ENCODE data around the gene AURKB. TPM values are rescaled to one million over a fixed set of nuclear protein-coding genes. Genes with fewer than 3 reads are reported as not detected.

Gene AURKB
- total and polyA plus RNA-seq, 2 of the 4 experiments (the other 2 are of a cell fraction) = 45.9 to 62.0 TPM

DNA sequence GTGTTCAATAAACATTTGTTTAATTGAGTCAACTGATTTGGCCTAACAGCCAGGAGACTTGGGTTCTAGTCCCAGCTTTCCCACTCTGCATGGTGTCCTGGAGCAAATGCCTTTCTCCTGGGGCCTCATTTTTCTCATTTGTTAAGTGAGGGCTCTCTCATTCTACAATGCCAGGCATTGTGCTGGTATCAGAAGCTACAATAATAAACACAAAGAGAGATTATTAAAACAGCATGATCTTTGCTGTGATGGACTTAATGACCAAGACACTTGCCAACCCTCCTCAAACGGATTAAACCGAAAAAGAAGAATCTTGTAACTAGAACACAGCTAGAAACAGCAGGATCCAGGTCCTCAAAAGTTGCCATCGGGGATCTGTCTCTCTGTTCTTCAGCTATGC lies 42.8 kb downstream of the AURKB start:
- Histone ChIP-seq H4K5ac (ENCODE audit: low read depth, low read length) (no peak overlapping the region), H4K91ac (ENCODE audit: insufficient read depth, low read depth, low read length) (no peak overlapping the region), H3K9me1 (ENCODE audit: insufficient read depth, low read length) (peaks cover 4% of the 10 kb centered on the region; the same call in 1 of the 2 replicates), H3K4me2 (ENCODE audit: low read depth, low read length) (no peak overlapping the region), H2AK5ac (ENCODE audit: low read depth, low read length) (no peak overlapping the region), H3K4me3 (ENCODE audit: insufficient read depth, low read depth, low read length) (no peak overlapping the region), H2BK20ac (ENCODE audit: low read depth, low read length) (no peak overlapping the region), H3K4ac (ENCODE audit: low read depth, low read length) (no peak overlapping the region), H3K27me3 (ENCODE audit: control insufficient read depth, insufficient read depth, low read length) (no peaks in the 10 kb centered on the region), H2BK15ac (ENCODE audit: low read depth, low read length) (no peak overlapping the region), H2BK5ac (ENCODE audit: low read depth, low read length, poor library complexity, severe bottlenecking) (no peak overlapping the region), H4K20me1 (ENCODE audit: insufficient read depth, low read length) (no peaks in the 10 kb centered on the region), H4K8ac (ENCODE audit: low read depth in 2 of 2, low read length in 2 of 2) (no peak overlapping the region), H3K4me1 (ENCODE audit: control insufficient read depth, insufficient read depth, low read length) (peaks cover 18% of the 10 kb centered on the region), H2AFZ (replicated peaks; ENCODE audit: low read length, poor library complexity) (no peak overlapping the region), H3K9me3 (ENCODE audit: control insufficient read depth, insufficient read depth, low read length) (no peaks in the 10 kb centered on the region), H3K23ac (ENCODE audit: low read depth, low read length) (no peak overlapping the region), H3K14ac (replicated peaks; ENCODE audit: low read depth, low read length) (no peak overlapping the region), H3K27ac (ENCODE audit: insufficient read depth, low read length) (no peak overlapping the region), H3K9ac (ENCODE audit: low read depth, low read length) (no peak overlapping the region), H2BK120ac (ENCODE audit: low read depth, low read length) (no peak overlapping the region), H3K79me1 (ENCODE audit: low read depth in 1 of 2, low read length in 2 of 2) (peaks cover 6% of the 10 kb centered on the region in 2 experiments; a peak in 2 of 4 replicates), H3K18ac (ENCODE audit: low read depth, low read length) (no peak overlapping the region), H3K56ac (ENCODE audit: extremely low read depth, insufficient read depth, low read length) (no peak overlapping the region), H3K36me3 (ENCODE audit: control insufficient read depth, insufficient read depth, low read length) (no peaks in the 10 kb centered on the region), H2AK9ac (replicated peaks; ENCODE audit: low read depth, low read length, poor library complexity) (no peak overlapping the region)
- 70% methylated on average over 2 of the region's 3 CpGs; no CpG with 5 or more reads in 1 of the 2 experiments for WGBS, 2 experiments (ENCODE audit: extremely low coverage in 2 of 2, insufficient read length in 1 of 2)
- POLR2A ChIA-PET (ENCODE audit: unreplicated experiment) = no interaction called here
- TF ChIP-seq MAZ (IDR thresholded peaks at IDR 0.05; ENCODE audit: borderline replicate concordance, low read depth, low read length) (no peak), RAD21 (IDR thresholded peaks at IDR 0.05; ENCODE audit: low read length) (no peak), FOS (IDR thresholded peaks at IDR 0.05; ENCODE audit: low read depth, low read length) (no peak), SMC3 (IDR thresholded peaks at IDR 0.05; ENCODE audit: low read depth, low read length) (no peak), MXI1 (IDR thresholded peaks at IDR 0.05; ENCODE audit: borderline replicate concordance, low read depth, low read length) (no peak), RCOR1 (IDR thresholded peaks at IDR 0.05; ENCODE audit: insufficient replicate concordance, low read length) (no peak), MAFK (IDR thresholded peaks at IDR 0.05; ENCODE audit: low read depth, low read length) (no peak), POLR2A (IDR thresholded peaks at IDR 0.05; ENCODE audit: low read depth, low read length) (no peak), RFX5 (IDR thresholded peaks at IDR 0.05; ENCODE audit: low read depth, low read length) (no peak), NFE2L2 (IDR thresholded peaks at IDR 0.05; ENCODE audit: low read depth, low read length) (no peak), CHD1 (IDR thresholded peaks at IDR 0.05; ENCODE audit: low read depth, low read length) (no peak), CEBPB (IDR thresholded peaks at IDR 0.05; ENCODE audit: low read depth, low read length) (no peak), ELK1 (IDR thresholded peaks at IDR 0.05; ENCODE audit: borderline replicate concordance, low read depth, low read length) (no peak), BHLHE40 (IDR thresholded peaks at IDR 0.05; ENCODE audit: low read depth, low read length) (no peak), USF2 (IDR thresholded peaks at IDR 0.05; ENCODE audit: low read depth, low read length) (no peak), CTCF (conservative IDR thresholded peaks at IDR 0.05; ENCODE audit: low read depth, low read length) (no peak)
- BruUV-seq (replicated peaks) = no TSS peak
- DNase-seq (no peak), ATAC-seq (ENCODE audit: low read depth) (no peak)
- CTCF ChIA-PET = no interaction called here
- intact Hi-C loops (cut with micrococcal nuclease) = no loop called here
- dilution Hi-C loops (cut with HindIII; ENCODE audit: low sequenced_read_pairs, unreplicated experiment) = no loop called here
- in situ Hi-C loops (cut with MboI; ENCODE audit: low sequenced_read_pairs) = loop anchor here (25.0 kb wide), 1 partner anchor 930 kb away; the partner anchor contains the start of genes DVL2, GABARAP and PHF23
